Prostate gland (tissue), 2 donors: ENCODE data around the gene FGFBP3. TPM values are rescaled to one million over a fixed set of nuclear protein-coding genes. Genes with fewer than 3 reads are reported as not detected.

Source experiments
- DNase-seq: peaks from one replicate; pipeline ENCODE4 v3.0.0-alpha.2; 2019; ENCODE audit warnings: low spot score
- H3K27ac ChIP-seq, 2 donors: fragments of 200-600 bp; sonication (generic); 2 replicates each; pipeline ENCODE4 v1.5.1; 2017 to 2019
- H3K27me3 ChIP-seq: fragments of 200-600 bp; sonication (generic); replicated peaks from 2 replicates; pipeline ENCODE4 v1.5.1; 2019; ENCODE audit not compliant: insufficient read depth
- H3K36me3 ChIP-seq, 2 donors: fragments of 200-600 bp; sonication (generic); 1 replicate in 1 of 2; 2 replicates in 1 of 2; pipeline versions ENCODE4 v1.5.1 to v1.8.1; 2017 to 2019
- H3K4me1 ChIP-seq: fragments of 200-600 bp; sonication (generic); replicated peaks from 2 replicates; pipeline ENCODE4 v1.5.1; 2019
- H3K4me3 ChIP-seq, 2 donors: fragments of 200-600 bp; sonication (generic); 2 replicates each; pipeline ENCODE4 v1.5.1; 2017 to 2019
- H3K9me3 ChIP-seq: fragments of 200-600 bp; sonication (generic); 2 replicates; pipeline ENCODE4 v1.5.1; 2017
- CTCF ChIP-seq, 4 experiments: fragments of 200-600 bp in 2 of 4; fragments of 450-650 bp in 2 of 4; sonication (generic) in 2 of 4; IDR thresholded peaks; 1 replicate in 3 of 4; 2 replicates in 1 of 4; pipeline ENCODE4 v1.5.1; 2016 to 2019; ENCODE audit warnings: antibody characterized with exemption in 4 of 4, mild to moderate bottlenecking in 2 of 4, moderate library complexity in 2 of 4
- POLR2A ChIP-seq: fragments of 450-650 bp; IDR thresholded peaks from one replicate; pipeline ENCODE4 v1.6.1; 2016; ENCODE audit warnings: antibody characterized with exemption, mild to moderate bottlenecking
- POLR2AphosphoS5 ChIP-seq: sonication (generic); formaldehyde crosslinking; IDR thresholded peaks from one replicate; pipeline ENCODE4 v1.6.1; 2017; ENCODE audit warnings: antibody characterized with exemption
- WGBS: methylation state at CpG from one replicate; pipeline ENCODE4 v1.1.5; 2018; 5-methylcytosine and 5-hydroxymethylcytosine counted together
- intact Hi-C: fragments of 100-400 bp; cut with DNase I; formaldehyde crosslinking; loops from one replicate; pipeline ENCODE4 v1.14.2; 2022
- total RNA-seq, 2 donors: library from RNA; depleted of rRNA; stranded (reverse); fragments of >200 nt; gene quantifications; one replicate each; pipeline ENCODE4 v1.1.0, GENCODE V29; 2016

Gene FGFBP3
- total RNA-seq, 2 donors from 2014 or later: 2.3 to 3.4 TPM

DNA sequence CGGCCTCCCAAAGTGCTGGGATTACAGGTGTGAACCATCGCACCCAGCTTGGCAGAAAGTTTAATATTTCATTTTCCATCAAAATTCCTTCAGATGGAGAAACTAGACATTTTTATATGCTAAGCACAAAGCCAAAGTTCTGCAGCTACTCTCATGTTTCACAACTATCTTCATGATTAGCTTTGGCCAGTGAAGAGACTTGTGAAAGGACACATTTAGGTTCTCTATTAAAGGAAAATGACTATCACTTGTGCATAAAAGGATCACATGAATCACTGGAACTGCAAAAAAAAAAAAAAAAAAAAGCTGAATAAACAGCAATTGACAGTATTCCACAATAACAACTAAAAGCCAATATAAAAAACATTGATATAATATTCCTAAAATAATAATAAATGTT, 16.2 kb downstream of the FGFBP3 start:
- H3K4me3 ChIP-seq: no peak overlapping the region
- TF ChIP-seq POLR2A (no peak), CTCF (IDR thresholded peaks at IDR 0.05) (no peak)
- H3K4me1 ChIP-seq: no peaks in the 10 kb centered on the region
- H3K36me3 ChIP-seq: no peaks in the 10 kb centered on the region
- H3K27me3 ChIP-seq: no peaks in the 10 kb centered on the region
- no peak overlapping the region for H3K27ac ChIP-seq
- no peaks in the 10 kb centered on the region for H3K9me3 ChIP-seq
- DNase-seq: no peak
- WGBS: 96% methylated on average over 2 of the region's 2 CpGs
- intact Hi-C loops: no loop called here

DNA sequence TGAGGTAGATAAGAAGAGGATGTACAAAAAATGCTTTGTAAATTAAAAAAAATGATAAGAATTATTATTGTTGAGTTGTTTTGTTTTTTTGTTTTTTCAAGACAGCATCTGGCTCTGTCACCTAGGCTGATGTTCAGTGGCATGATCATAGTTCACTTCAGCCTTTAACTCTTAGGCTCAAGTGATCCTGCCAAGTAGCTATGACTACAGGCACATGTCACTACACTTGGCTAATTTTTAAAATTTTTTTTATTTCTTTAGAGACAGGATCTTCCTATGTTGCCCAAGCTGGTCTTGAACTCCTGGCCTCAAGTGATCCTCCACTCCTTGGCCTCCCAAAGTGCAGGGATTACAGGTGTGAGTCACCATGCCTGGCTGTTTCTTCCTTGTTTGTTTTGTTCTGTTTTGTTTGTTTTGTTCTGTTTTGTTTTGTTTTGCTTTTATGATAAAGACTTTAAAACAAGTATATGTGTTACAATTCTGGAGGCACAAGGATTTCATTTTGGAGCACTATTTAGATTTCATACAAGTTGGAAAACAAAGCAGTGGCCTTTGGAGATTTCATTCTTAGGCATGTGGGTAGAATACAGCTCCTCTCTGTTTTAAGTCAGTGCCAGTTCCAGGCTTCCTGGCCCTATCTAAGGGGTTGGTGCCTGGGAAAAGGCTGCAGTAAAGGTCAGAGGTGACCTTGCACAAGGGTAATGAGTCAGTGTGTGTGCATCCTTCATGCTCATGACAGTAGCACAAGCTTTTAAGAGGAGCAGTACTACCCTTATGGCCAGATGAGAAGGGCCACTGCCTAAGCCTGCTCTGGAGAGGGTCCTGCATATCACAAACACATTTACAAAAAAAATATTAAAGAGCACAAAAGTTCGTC, 17.9 kb downstream of the FGFBP3 start:
- Histone ChIP-seq H3K36me3 (no peaks in the 10 kb centered on the region), H3K4me3 (no peak overlapping the region), H3K4me1 (no peaks in the 10 kb centered on the region), H3K27me3 (no peaks in the 10 kb centered on the region), H3K9me3 (no peaks in the 10 kb centered on the region), H3K27ac (no peak overlapping the region)
- TF ChIP-seq CTCF (IDR thresholded peaks at IDR 0.05): no peak
- TF ChIP-seq POLR2A: no peak
- no peak for TF ChIP-seq POLR2AphosphoS5
- WGBS: 91% methylated on average over 1 of the region's 1 CpG
- no peak for DNase-seq
- intact Hi-C loops: no loop called here

- TF ChIP-seq CTCF (IDR thresholded peaks at IDR 0.05) (no peak), POLR2AphosphoS5 (no peak), POLR2A (no peak)
- H3K27ac ChIP-seq: no peak overlapping the region
- peak overlapping the region; percentile 18 to 34 for H3K4me3 ChIP-seq
- no peak for DNase-seq
- WGBS: 1% methylated on average over 40 of the region's 59 CpGs
- intact Hi-C loops: no loop called here
- H3K4me1 ChIP-seq: no peaks in the 10 kb centered on the region
- no peaks in the 10 kb centered on the region for H3K9me3 ChIP-seq
- H3K27me3 ChIP-seq: no peaks in the 10 kb centered on the region
- H3K36me3 ChIP-seq: no peaks in the 10 kb centered on the region
These were observed 21.8 kb downstream of the FGFBP3 start for GRCh38 chr10:91887272-91888076.

- WGBS: 15% methylated on average over 6 of the region's 6 CpGs
- H3K4me3 ChIP-seq: peak overlapping the region; percentile 18 to 34
- H3K27me3 ChIP-seq: no peaks in the 10 kb centered on the region
- H3K36me3 ChIP-seq: no peaks in the 10 kb centered on the region
- TF ChIP-seq POLR2A (no peak), POLR2AphosphoS5 (no peak), CTCF (IDR thresholded peaks at IDR 0.05) (no peak)
- no peak overlapping the region for H3K27ac ChIP-seq
- intact Hi-C loops: no loop called here
- no peak for DNase-seq
- H3K9me3 ChIP-seq: no peaks in the 10 kb centered on the region
- no peaks in the 10 kb centered on the region for H3K4me1 ChIP-seq
These were observed 22.4 kb downstream of the FGFBP3 start for GRCh38 chr10:91886954-91887271.
